K562 (cell line): ENCODE data around the gene APBB2. TPM values are rescaled to one million over a fixed set of nuclear protein-coding genes. Genes with fewer than 3 reads are reported as not detected.
A peak's percentile ranks its signal among the peaks of the same experiment; 100 is the strongest.

ENCODE experiments used
- CBX3 ChIP-seq, 2 experiments: IDR thresholded peaks; 1 replicate in 1 of 2; 2 replicates in 1 of 2; pipeline ENCODE4 v1.6.1; 2012; ENCODE audit warnings: inconsistent platforms in 2 of 2, low read length in 2 of 2, borderline replicate concordance in 1 of 2, control low read depth in 1 of 2
- CEBPG ChIP-seq, 3 experiments: fragments of 200-800 bp in 1 of 3; sonication (Bioruptor generic) in 1 of 3; sonication (generic) in 1 of 3; formaldehyde crosslinking in 1 of 3; IDR thresholded peaks in 2 of 3; conservative IDR thresholded peaks in 1 of 3; 2 replicates each; pipeline versions ENCODE4 v1.6.1 to v1.8.0; 2016 to 2022; ENCODE audit warnings: missing compliant biosample characterization in 2 of 3, missing genetic modification characterization in 2 of 3, mild to moderate bottlenecking in 1 of 3, missing genetic modification reagents in 1 of 3
- ELF2 ChIP-seq: fragments of 250-450 bp; sonication (Bioruptor Pico); IDR thresholded peaks from 2 replicates; pipeline ENCODE4 v1.5.0; 2021; ENCODE audit warnings: mild to moderate bottlenecking
- FOXA1 ChIP-seq: fragments of 450-650 bp; IDR thresholded peaks from 2 replicates; pipeline ENCODE4 v1.6.1; 2016; ENCODE audit warnings: mild to moderate bottlenecking, borderline replicate concordance
- GABPB1 ChIP-seq: sonication (generic); formaldehyde crosslinking; IDR thresholded peaks from 2 replicates; pipeline ENCODE4 v1.8.0; 2022; ENCODE audit warnings: mild to moderate bottlenecking, missing genetic modification reagents
- HCFC1 ChIP-seq: IDR thresholded peaks from 2 replicates; pipeline ENCODE4 v1.6.1; 2012; ENCODE audit warnings: low read depth, low read length, improper control_type of control experiment
- MCM2 ChIP-seq: fragments of 450-650 bp; IDR thresholded peaks from 2 replicates; pipeline ENCODE4 v1.6.1; 2017; ENCODE audit warnings: low read depth, mild to moderate bottlenecking
- NELFE ChIP-seq: IDR thresholded peaks from 2 replicates; pipeline ENCODE4 v1.6.1; 2011; ENCODE audit warnings: mild to moderate bottlenecking; ENCODE audit not compliant: insufficient read depth, insufficient read length
- TBL1XR1 ChIP-seq, 2 experiments: IDR thresholded peaks; 2 replicates each; pipeline ENCODE4 v1.6.1; 2012; ENCODE audit warnings: improper control_type of control experiment in 2 of 2, low read length in 2 of 2, mild to moderate bottlenecking in 1 of 2
- TRIM24 ChIP-seq, 2 experiments: fragments of 450-650 bp; IDR thresholded peaks; 2 replicates each; pipeline ENCODE4 v1.6.1; 2016
- ZNF133 ChIP-seq: fragments of 250-450 bp; sonication (Bioruptor Pico); IDR thresholded peaks from 2 replicates; pipeline ENCODE4 v1.4.0; 2020; ENCODE audit warnings: mild to moderate bottlenecking
- ZNF175 ChIP-seq: fragments of 200-800 bp; sonication (Bioruptor generic); IDR thresholded peaks from 2 replicates; pipeline ENCODE4 v1.6.1; 2016; ENCODE audit warnings: low read depth, mild to moderate bottlenecking, missing genetic modification characterization, missing compliant biosample characterization
- ZNF316 ChIP-seq: fragments of 450-650 bp; IDR thresholded peaks from 2 replicates; pipeline ENCODE4 v1.6.1; 2016
- ZNF354B ChIP-seq: fragments of 250-450 bp; sonication (Bioruptor Pico); IDR thresholded peaks from 2 replicates; pipeline ENCODE4 v1.4.0; 2020
- ZNF830 ChIP-seq: fragments of 250-450 bp; sonication (Bioruptor Pico); IDR thresholded peaks from 2 replicates; pipeline ENCODE4 v1.5.0; 2021; ENCODE audit warnings: mild to moderate bottlenecking
- polyA plus RNA-seq, 8 experiments: library from polyadenylated mRNA; depleted of rRNA in 4 of 8; stranded (reverse) in 5 of 8; unstranded in 3 of 8; fragments of >200 nt; fragmentation: Nextera tagmentation in 2 of 8; fragmentation: Illumina TruSeq in 1 of 8; extraction: Ambion mirVana in 2 of 8; extraction: Trizol in 1 of 8; gene quantifications; 2 replicates each; pipeline versions ENCODE4 v1.2.1 to v1.2.3, GENCODE V29; 2011 to 2014; ENCODE audit warnings: inconsistent platforms in 1 of 8, missing spikeins in 1 of 8
- total RNA-seq, 7 experiments: library from RNA; depleted of rRNA in 6 of 7; stranded (reverse); fragments of >200 nt in 6 of 7; fragmentation: Illumina TruSeq in 2 of 7; extraction: Trizol in 2 of 7; gene quantifications; 2 replicates each; pipeline versions ENCODE4 v1.2.1 to v1.2.3, GENCODE V29; 2011 to 2021; ENCODE audit warnings: low replicate concordance in 1 of 7
- TF ChIP-seq, protein P1 (sequence below): fragments of 250-450 bp; sonication (Bioruptor Pico); IDR thresholded peaks from 2 replicates; pipeline ENCODE4 v1.5.0; 2021; ENCODE audit warnings: mild to moderate bottlenecking, moderate library complexity
- TF ChIP-seq, protein P2 (sequence below), 2 experiments: IDR thresholded peaks; 2 replicates each; pipeline ENCODE4 v1.6.1; 2011; ENCODE audit warnings: borderline replicate concordance in 1 of 2, control low read depth in 1 of 2, low read depth in 1 of 2, low read length in 1 of 2, mild to moderate bottlenecking in 1 of 2, mixed read lengths in 1 of 2, moderate library complexity in 1 of 2; ENCODE audit not compliant: insufficient read depth in 1 of 2, insufficient read length in 1 of 2, poor library complexity in 1 of 2, severe bottlenecking in 1 of 2; ENCODE audit errors: extremely low read depth in 1 of 2
- TF ChIP-seq, protein P3 (sequence below): fragments of 450-650 bp; formaldehyde crosslinking; IDR thresholded peaks from 2 replicates; pipeline ENCODE4 v1.4.0; 2022; ENCODE audit warnings: mild to moderate bottlenecking, moderate library complexity
- TF ChIP-seq, protein P4 (sequence below): fragments of 200-800 bp; sonication (Bioruptor generic); IDR thresholded peaks from 2 replicates; pipeline ENCODE4 v1.6.1; 2017; ENCODE audit warnings: missing genetic modification characterization, missing compliant biosample characterization
- TF ChIP-seq, protein P5 (sequence below): fragments of 250-450 bp; sonication (Bioruptor Pico); IDR thresholded peaks from 2 replicates; pipeline ENCODE4 v1.6.1; 2021; ENCODE audit warnings: mild to moderate bottlenecking

Gene APBB2
- total and polyA plus RNA-seq, 9 of the 15 experiments (the other 6 are each of a cell fraction or from before 2014, with no cell fraction given) = 0.08 to 2.1 (median 1.4) TPM

DNA sequence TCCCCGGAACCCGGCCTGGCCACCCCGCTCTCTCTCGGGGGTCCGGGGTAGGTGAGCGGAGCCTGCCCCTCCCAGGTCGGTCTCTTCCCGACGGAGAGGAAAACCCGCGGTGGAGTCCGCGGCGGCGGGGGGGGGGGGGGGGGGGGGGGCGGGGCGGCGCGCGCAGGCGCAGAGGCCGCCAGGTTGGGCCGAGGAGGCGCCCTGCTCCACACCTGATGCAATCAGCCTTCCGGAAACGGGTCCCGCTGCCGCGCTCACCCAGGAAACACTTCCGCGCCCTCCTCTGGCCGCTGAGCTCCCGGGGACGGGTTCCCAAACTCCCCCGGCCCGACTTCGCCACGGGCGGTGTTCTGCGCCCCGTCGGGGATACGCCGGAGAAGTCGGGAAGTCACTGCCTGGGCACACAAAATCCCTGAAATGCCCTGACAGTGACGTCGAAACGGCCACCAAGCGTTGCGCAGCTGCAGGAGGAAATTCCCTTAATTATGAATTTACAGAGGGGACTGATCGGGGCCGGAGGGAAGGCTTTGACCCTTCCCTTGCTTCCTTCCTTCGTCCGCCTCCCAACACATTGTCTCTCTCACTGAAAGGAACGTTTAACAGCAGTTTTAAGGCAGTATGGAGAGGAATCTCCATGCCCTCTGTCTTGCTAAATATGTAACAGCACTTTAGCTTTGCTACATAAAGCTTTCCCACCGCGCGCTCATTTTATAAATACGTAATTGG, 2.1 kb upstream of the APBB2 start (continued):
- TF ChIP-seq, protein P1, sequence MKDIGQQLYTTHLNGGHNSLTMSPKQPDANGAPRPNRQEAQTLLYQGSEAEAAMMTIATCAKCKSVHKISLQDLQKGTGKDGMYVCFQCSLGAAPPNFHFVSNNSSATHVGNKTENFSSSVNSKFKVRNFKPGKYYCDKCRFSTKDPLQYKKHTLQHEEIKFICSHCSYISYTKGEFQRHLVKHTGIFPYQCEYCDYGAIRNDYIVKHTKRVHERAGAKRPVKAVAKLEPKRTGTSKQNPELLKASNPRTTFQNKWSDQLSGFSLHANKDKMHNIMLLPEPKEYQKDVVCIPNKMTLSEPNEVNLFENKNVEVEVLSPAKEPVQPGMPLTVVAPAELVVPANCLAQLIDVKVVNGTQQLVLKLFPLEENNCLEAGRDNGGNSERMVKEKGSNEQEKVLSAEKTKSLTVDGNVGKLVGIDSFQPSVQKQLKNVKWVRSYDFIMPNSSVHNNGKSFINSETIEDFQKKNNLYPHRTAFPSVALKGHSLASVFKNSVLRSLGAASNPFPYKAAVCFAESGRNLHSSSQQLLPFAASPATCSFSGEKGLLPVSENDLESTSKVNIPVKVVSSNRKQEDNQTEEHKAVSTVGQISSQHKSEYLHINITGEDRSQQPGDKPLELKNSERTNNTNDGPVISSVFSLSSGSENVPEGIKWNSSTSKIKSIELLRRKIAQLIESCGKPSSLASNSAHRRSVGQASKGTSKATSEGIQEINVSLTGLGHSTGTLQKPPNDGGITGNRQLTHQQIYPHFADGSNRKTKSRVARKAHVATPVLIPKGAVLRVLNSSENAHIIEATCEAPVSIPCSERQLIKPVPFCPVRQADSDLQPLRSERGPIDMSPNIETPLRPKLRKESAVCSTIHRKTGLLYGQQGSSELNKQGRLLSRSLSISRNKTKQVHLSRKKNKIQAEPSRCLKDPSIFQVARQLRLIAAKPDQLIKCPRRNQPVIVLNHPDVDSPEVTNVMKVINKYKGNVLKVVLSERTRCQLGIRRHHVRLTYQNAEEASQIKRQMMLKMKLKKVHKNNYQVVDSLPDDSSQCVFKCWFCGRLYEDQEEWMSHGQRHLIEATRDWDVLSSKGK = no peak
- TF ChIP-seq, protein P2, sequence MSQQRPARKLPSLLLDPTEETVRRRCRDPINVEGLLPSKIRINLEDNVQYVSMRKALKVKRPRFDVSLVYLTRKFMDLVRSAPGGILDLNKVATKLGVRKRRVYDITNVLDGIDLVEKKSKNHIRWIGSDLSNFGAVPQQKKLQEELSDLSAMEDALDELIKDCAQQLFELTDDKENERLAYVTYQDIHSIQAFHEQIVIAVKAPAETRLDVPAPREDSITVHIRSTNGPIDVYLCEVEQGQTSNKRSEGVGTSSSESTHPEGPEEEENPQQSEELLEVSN (IDR thresholded peaks at IDR 0.05; ENCODE audit: borderline replicate concordance in 1 of 2, extremely low read depth in 1 of 2, insufficient read depth in 1 of 2, insufficient read length in 1 of 2, low read depth in 1 of 2, low read length in 1 of 2, poor library complexity in 1 of 2, severe bottlenecking in 1 of 2) = peak in 1 of 2 experiments; percentile 15
- TF ChIP-seq ZNF133 (CRISPR knock-in tag) (no peak), CEBPG (CRISPR knock-in tag; IDR thresholded peaks at IDR 0.05) (0 out of 2 replicates have a peak, but pooled peaks have one; percentile 12), CEBPG (tag; conservative IDR thresholded peaks at IDR 0.05 in 1 of 2, IDR thresholded peaks at IDR 0.05 in 1 of 2) (peak; percentile 50 to 71), GABPB1 (CRISPR knock-in tag) (peak; percentile 44; the same call in 1 of the 2 replicates), ZNF316 (no peak), ELF2 (CRISPR knock-in tag) (no peak), TRIM24 (IDR thresholded peaks at IDR 0.05) (0 out of 4 replicates have a peak, but pooled peaks of 1 of the 2 experiments have one; percentile 25), ZNF175 (CRISPR knock-in tag) (no peak), HCFC1 (peak; percentile 35; the same call in 1 of the 2 replicates), CBX3 (IDR thresholded peaks at IDR 0.05; ENCODE audit: borderline replicate concordance in 1 of 2, low read length in 2 of 2) (no peak), ZNF354B (CRISPR knock-in tag) (no peak), MCM2 (no peak), NELFE (no peak), ZNF830 (CRISPR knock-in tag) (no peak), FOXA1 (no peak), TBL1XR1 (IDR thresholded peaks at IDR 0.05; ENCODE audit: low read length in 2 of 2) (no peak)
- TF ChIP-seq, protein P3, sequence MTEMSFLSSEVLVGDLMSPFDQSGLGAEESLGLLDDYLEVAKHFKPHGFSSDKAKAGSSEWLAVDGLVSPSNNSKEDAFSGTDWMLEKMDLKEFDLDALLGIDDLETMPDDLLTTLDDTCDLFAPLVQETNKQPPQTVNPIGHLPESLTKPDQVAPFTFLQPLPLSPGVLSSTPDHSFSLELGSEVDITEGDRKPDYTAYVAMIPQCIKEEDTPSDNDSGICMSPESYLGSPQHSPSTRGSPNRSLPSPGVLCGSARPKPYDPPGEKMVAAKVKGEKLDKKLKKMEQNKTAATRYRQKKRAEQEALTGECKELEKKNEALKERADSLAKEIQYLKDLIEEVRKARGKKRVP (CRISPR knock-in tag) = peak; percentile 63
- TF ChIP-seq, protein P4, sequence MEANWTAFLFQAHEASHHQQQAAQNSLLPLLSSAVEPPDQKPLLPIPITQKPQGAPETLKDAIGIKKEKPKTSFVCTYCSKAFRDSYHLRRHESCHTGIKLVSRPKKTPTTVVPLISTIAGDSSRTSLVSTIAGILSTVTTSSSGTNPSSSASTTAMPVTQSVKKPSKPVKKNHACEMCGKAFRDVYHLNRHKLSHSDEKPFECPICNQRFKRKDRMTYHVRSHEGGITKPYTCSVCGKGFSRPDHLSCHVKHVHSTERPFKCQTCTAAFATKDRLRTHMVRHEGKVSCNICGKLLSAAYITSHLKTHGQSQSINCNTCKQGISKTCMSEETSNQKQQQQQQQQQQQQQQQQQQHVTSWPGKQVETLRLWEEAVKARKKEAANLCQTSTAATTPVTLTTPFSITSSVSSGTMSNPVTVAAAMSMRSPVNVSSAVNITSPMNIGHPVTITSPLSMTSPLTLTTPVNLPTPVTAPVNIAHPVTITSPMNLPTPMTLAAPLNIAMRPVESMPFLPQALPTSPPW (CRISPR knock-in tag) = peak; percentile 96
- TF ChIP-seq, protein P5, sequence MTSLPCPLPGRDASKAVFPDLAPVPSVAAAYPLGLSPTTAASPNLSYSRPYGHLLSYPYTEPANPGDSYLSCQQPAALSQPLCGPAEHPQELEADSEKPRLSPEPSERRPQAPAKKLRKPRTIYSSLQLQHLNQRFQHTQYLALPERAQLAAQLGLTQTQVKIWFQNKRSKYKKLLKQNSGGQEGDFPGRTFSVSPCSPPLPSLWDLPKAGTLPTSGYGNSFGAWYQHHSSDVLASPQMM (CRISPR knock-in tag) = no peak
